Adrenal gland (tissue), 12 donors: Measurements from ENCODE around the gene LDB1. TPM values are rescaled to one million over a fixed set of nuclear protein-coding genes. Genes with fewer than 3 reads are reported as not detected.

Experiments used
- DNase-seq, 7 donors: peaks; one replicate each; pipeline ENCODE4 v3.0.0-alpha.2; 2019 to 2020
- H3K27ac ChIP-seq, 5 donors: fragments of 200-600 bp; sonication (generic) in 4 of 5; 1 replicate in 3 of 5; 2 replicates in 2 of 5; pipeline versions ENCODE4 v1.5.1 to v1.8.0; 2016 to 2020; ENCODE audit warnings: mild to moderate bottlenecking in 1 of 5
- H3K27me3 ChIP-seq: fragments of 200-600 bp; 2 replicates; pipeline ENCODE4 v1.8.0; 2021
- H3K36me3 ChIP-seq, 2 donors: fragments of 200-600 bp; replicated peaks in 1 of 2; 1 replicate in 1 of 2; 2 replicates in 1 of 2; pipeline versions ENCODE4 v1.5.1 to v1.8.0; 2018 to 2022
- H3K4me1 ChIP-seq, 2 donors: fragments of 200-600 bp; replicated peaks in 1 of 2; 1 replicate in 1 of 2; 2 replicates in 1 of 2; pipeline versions ENCODE4 v1.5.1 to v1.8.0; 2018 to 2021
- H3K4me3 ChIP-seq, 4 donors: fragments of 200-600 bp; sonication (generic) in 3 of 4; one replicate each; pipeline ENCODE4 v1.5.1; 2016 to 2018
- H3K9me3 ChIP-seq, 3 donors: fragments of 200-600 bp; sonication (generic) in 1 of 3; replicated peaks in 1 of 3; 1 replicate in 2 of 3; 2 replicates in 1 of 3; pipeline versions ENCODE4 v1.5.1 to v1.8.0; 2016 to 2021
- CTCF ChIP-seq, 6 experiments: fragments of 450-650 bp in 4 of 6; fragments of 200-600 bp in 2 of 6; sonication (generic) in 1 of 6; IDR thresholded peaks; 1 replicate in 5 of 6; 2 replicates in 1 of 6; pipeline versions ENCODE4 v1.5.1 to v1.8.0; 2016 to 2021; ENCODE audit warnings: antibody characterized with exemption in 6 of 6, mild to moderate bottlenecking in 2 of 6, moderate library complexity in 1 of 6
- POLR2A ChIP-seq, 2 donors: fragments of 450-650 bp; IDR thresholded peaks; one replicate each; pipeline ENCODE4 v1.6.1; 2017; ENCODE audit warnings: antibody characterized with exemption in 2 of 2, mild to moderate bottlenecking in 2 of 2, moderate library complexity in 1 of 2
- WGBS, 4 donors: extraction: QIAGEN DNeasy Blood & Tissue Kit in 2 of 4; methylation state at CpG; one replicate each; pipeline versions ENCODE4 v1.1.5 to v1.1.7; 2013 to 2017; 5-methylcytosine and 5-hydroxymethylcytosine counted together
- intact Hi-C, 2 donors: fragments of 100-400 bp; cut with DNase I; formaldehyde crosslinking; loops; one replicate each; pipeline versions ENCODE4 v1.14.1 to v1.15.0; 2022 to 2023
- polyA plus RNA-seq, 3 donors: library from polyadenylated mRNA; stranded (reverse); fragments of 200-250 nt in 2 of 3; fragments of 350-450 nt in 1 of 3; fragmentation: Illumina TruSeq in 1 of 3; extraction: RNeasy Lipid Tissue Mini Kit (QIAGEN cat#74804) in 1 of 3; gene quantifications; one replicate each; pipeline ENCODE4 v1.2.3, GENCODE V29; 2013 to 2014
- total RNA-seq, 9 donors: library from RNA; depleted of rRNA in 4 of 9; stranded (reverse); fragments of >200 nt in 4 of 9; fragments of 120-200 nt in 1 of 9; fragmentation: NEBNext Ultra II Directional in 1 of 9; extraction: Animal tissue kit (Norgen Biotek cat#: 25700) in 1 of 9; gene quantifications; one replicate each; pipeline versions ENCODE4 v1.1.0 to v1.2.4, GENCODE V29; 2013 to 2023
- donor health status: healthy with polysubstance abuse.
- donor health status: Bipolar disorder and iron deficiency.
- donor health status: DM: yes; HTN: yes; CAD: no.
- donor health status: DM: no; HTN: no; CAD: no.
- donor health status: DM: no; HTN: no; CAD: no.
- donor health status: DM: yes; HTN: yes; CAD: no.

Gene LDB1
- total and polyA plus RNA-seq, 12 donors, result 24.1 to 76.9 (median 47.8) TPM

GRCh38 chr10:102148275-102148674 lies 28.1 kb upstream of the LDB1 start:
- Histone ChIP-seq H3K36me3 (peaks cover 0 to 54% of the 10 kb centered on the region in 2 donors), H3K27me3 (no peaks in the 10 kb centered on the region), H3K9me3 (no peaks in the 10 kb centered on the region), H3K4me3 (no peak overlapping the region), H3K27ac (no peak overlapping the region), H3K4me1 (peaks cover 6 to 11% of the 10 kb centered on the region in 2 donors)
- TF ChIP-seq POLR2A (IDR thresholded peaks at IDR 0.05) (no peak), CTCF (IDR thresholded peaks at IDR 0.05) (no peak)
- intact Hi-C loops, result no loop called here
- WGBS, 4 donors, result 93 to 95% (median 94%) methylated on average over 13 of the region's 13 CpGs
- no peak for DNase-seq

- no peaks in the 10 kb centered on the region for H3K27me3 ChIP-seq
- intact Hi-C loops, result no loop called here
- WGBS, 4 donors, result 97 to 100% (median 100%) methylated on average over 1 of the region's 1 CpG
- no peak overlapping the region for H3K27ac ChIP-seq
- TF ChIP-seq POLR2A (IDR thresholded peaks at IDR 0.05), result no peak
- no peak for TF ChIP-seq CTCF (IDR thresholded peaks at IDR 0.05)
- H3K9me3 ChIP-seq, result no peaks in the 10 kb centered on the region
- no peak overlapping the region for H3K4me3 ChIP-seq
- peaks cover 0 to 6% of the 10 kb centered on the region in 2 donors for H3K4me1 ChIP-seq
- no peak for DNase-seq
- H3K36me3 ChIP-seq, result peaks cover 0 to 60% of the 10 kb centered on the region in 2 donors
Observed at GRCh38 chr10:102147561-102147960, 27.4 kb upstream of the LDB1 start.

GRCh38 chr10:102146971-102147428 lies 26.8 kb upstream of the LDB1 start:
- no peak for DNase-seq
- Histone ChIP-seq H3K9me3 (no peaks in the 10 kb centered on the region), H3K27me3 (no peaks in the 10 kb centered on the region), H3K4me1 (peaks cover 0 to 6% of the 10 kb centered on the region in 2 donors), H3K27ac (no peak overlapping the region), H3K36me3 (peaks cover 0 to 63% of the 10 kb centered on the region in 2 donors), H3K4me3 (no peak overlapping the region)
- WGBS, 4 donors, result 92 to 96% (median 94%) methylated on average over 13 to 17 of the region's 17 CpGs
- intact Hi-C loops, result no loop called here
- TF ChIP-seq CTCF (IDR thresholded peaks at IDR 0.05), result no peak
- TF ChIP-seq POLR2A (IDR thresholded peaks at IDR 0.05), result no peak

- TF ChIP-seq POLR2A (IDR thresholded peaks at IDR 0.05), result no peak
- no peak for TF ChIP-seq CTCF (IDR thresholded peaks at IDR 0.05)
- Histone ChIP-seq H3K9me3 (no peaks in the 10 kb centered on the region), H3K4me3 (no peak overlapping the region), H3K27me3 (no peaks in the 10 kb centered on the region), H3K27ac (no peak overlapping the region), H3K4me1 (peaks cover 0 to under 1% of the 10 kb centered on the region in 2 donors), H3K36me3 (peaks cover 0 to 68% of the 10 kb centered on the region in 2 donors)
- 76 to 92% (median 86%) methylated on average over 2 to 4 of the region's 4 CpGs for WGBS, 4 donors
- intact Hi-C loops, result no loop called here
- DNase-seq, result no peak
Observed at GRCh38 chr10:102141583-102142107, 21.5 kb upstream of the LDB1 start.
